A673 (cell line): ENCODE results near the gene GNLY.
"Not testable (repeated sequence)": the region's sequence is repeated elsewhere in the genome, so short reads cannot be mapped to it uniquely, and the experiment has no call there.

Experiments
- EZH2 ChIP-seq: fragments of 200-600 bp; sonication (generic); IDR thresholded peaks from 2 replicates; pipeline ENCODE4 v1.6.1; 2017; ENCODE audit warnings: borderline replicate concordance, low read depth, mild to moderate bottlenecking, mixed read lengths, antibody characterized with exemption, low read length; ENCODE audit not compliant: poor library complexity, severe bottlenecking
- TF ChIP-seq, protein P1 (sequence below): fragments of 300-800, 200-600 bp; sonication (generic); conservative IDR thresholded peaks from 2 replicates; pipeline ENCODE4 v1.5.1; 2017; ENCODE audit warnings: low read depth, mild to moderate bottlenecking, antibody characterized with exemption, low read length, moderate library complexity, mixed read lengths

DNA sequence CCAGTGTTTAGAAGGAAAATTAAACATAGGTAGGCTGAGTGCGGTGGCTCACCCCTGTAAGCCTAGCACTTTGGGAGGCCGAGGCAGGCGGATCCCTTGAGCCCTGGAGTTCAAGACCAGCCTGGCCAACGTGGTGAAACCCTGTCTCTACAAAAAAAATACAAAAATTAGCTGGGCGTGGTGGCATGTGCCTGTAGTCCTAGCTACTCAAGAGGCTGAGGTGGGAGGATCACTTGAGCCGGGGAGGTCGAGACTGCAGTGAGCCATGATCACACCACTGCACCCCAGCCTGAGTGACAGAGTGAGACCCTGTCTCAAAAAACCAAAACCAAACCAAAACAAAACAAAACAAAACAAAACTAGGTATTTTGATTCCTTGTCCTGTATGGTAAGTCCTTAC, 20.3 kb downstream of the GNLY start:
- TF ChIP-seq, protein P1, sequence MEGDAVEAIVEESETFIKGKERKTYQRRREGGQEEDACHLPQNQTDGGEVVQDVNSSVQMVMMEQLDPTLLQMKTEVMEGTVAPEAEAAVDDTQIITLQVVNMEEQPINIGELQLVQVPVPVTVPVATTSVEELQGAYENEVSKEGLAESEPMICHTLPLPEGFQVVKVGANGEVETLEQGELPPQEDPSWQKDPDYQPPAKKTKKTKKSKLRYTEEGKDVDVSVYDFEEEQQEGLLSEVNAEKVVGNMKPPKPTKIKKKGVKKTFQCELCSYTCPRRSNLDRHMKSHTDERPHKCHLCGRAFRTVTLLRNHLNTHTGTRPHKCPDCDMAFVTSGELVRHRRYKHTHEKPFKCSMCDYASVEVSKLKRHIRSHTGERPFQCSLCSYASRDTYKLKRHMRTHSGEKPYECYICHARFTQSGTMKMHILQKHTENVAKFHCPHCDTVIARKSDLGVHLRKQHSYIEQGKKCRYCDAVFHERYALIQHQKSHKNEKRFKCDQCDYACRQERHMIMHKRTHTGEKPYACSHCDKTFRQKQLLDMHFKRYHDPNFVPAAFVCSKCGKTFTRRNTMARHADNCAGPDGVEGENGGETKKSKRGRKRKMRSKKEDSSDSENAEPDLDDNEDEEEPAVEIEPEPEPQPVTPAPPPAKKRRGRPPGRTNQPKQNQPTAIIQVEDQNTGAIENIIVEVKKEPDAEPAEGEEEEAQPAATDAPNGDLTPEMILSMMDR, result not testable (repeated sequence)
- TF ChIP-seq EZH2, result not testable (repeated sequence)
